ENCODE measurements around the gene ERC2.

GRCh38 chr3:55637906-55638638, 830.2 kb downstream of the ERC2 start:
- TF ChIP-seq, protein P1, sequence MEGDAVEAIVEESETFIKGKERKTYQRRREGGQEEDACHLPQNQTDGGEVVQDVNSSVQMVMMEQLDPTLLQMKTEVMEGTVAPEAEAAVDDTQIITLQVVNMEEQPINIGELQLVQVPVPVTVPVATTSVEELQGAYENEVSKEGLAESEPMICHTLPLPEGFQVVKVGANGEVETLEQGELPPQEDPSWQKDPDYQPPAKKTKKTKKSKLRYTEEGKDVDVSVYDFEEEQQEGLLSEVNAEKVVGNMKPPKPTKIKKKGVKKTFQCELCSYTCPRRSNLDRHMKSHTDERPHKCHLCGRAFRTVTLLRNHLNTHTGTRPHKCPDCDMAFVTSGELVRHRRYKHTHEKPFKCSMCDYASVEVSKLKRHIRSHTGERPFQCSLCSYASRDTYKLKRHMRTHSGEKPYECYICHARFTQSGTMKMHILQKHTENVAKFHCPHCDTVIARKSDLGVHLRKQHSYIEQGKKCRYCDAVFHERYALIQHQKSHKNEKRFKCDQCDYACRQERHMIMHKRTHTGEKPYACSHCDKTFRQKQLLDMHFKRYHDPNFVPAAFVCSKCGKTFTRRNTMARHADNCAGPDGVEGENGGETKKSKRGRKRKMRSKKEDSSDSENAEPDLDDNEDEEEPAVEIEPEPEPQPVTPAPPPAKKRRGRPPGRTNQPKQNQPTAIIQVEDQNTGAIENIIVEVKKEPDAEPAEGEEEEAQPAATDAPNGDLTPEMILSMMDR (conservative IDR thresholded peaks at IDR 0.05 in 1 of 2, IDR thresholded peaks at IDR 0.05 in 1 of 2; ENCODE audit: low read depth in 1 of 2, low read length in 2 of 2) = no peak
- no peak for TF ChIP-seq EZH2 (IDR thresholded peaks at IDR 0.05; ENCODE audit: low read length, missing control alignments)

Data from fibroblast of lung (primary cell).